Activated T-helper 2 cell treated with anti-CD3 and anti-CD28 coated beads, Interferon-gamma antibody, Interleukin-2, Interleukin-4, amounts not matched to agents 10 μg/mL and 5 μg/mL and 100 μg/mL, durations not matched to agents 14 hours and 24 hours and 36 hours (primary cell): ENCODE results near the gene ADAMTS12. TPM values are rescaled to one million over a fixed set of nuclear protein-coding genes. Genes with fewer than 3 reads are reported as not detected.

Source experiments
- DNase-seq: peaks from one replicate; pipeline ENCODE4 v3.0.0; 2021; ENCODE audit warnings: low spot score
- H3K27ac Mint-ChIP-seq: one replicate; pipeline ENCODE4 v1.8.0; 2021; ENCODE audit warnings: mixed read lengths
- H3K27me3 Mint-ChIP-seq: one replicate; pipeline ENCODE4 v1.8.0; 2021; ENCODE audit warnings: low read depth, mixed read lengths
- H3K36me3 Mint-ChIP-seq: one replicate; pipeline ENCODE4 v1.8.0; 2021; ENCODE audit warnings: low read depth, mixed read lengths
- H3K4me1 Mint-ChIP-seq: one replicate; pipeline ENCODE4 v1.8.0; 2021; ENCODE audit warnings: low read depth, mixed read lengths
- H3K4me3 Mint-ChIP-seq: one replicate; pipeline ENCODE4 v1.8.0; 2021; ENCODE audit warnings: low read depth, mild to moderate bottlenecking, moderate library complexity, mixed read lengths
- H3K9me3 Mint-ChIP-seq: one replicate; pipeline ENCODE4 v1.8.0; 2021; ENCODE audit warnings: mixed read lengths
- intact Hi-C: fragments of 100-400 bp; cut with micrococcal nuclease; formaldehyde crosslinking; loops from one replicate; pipeline ENCODE4 v1.15.1; 2023
- total RNA-seq: library from RNA; stranded (reverse); gene quantifications from 2 replicates; pipeline ENCODE4 v1.2.3, GENCODE V29; 2022

Gene ADAMTS12
- total RNA-seq, 1 donor from 2014 or later, result not detected

- intact Hi-C loops, result no loop called here
- H3K27ac Mint-ChIP-seq, result no peak overlapping the region
- no peak for DNase-seq
- peaks cover 20% of the 10 kb centered on the region for H3K4me1 Mint-ChIP-seq
- H3K4me3 Mint-ChIP-seq, result no peak overlapping the region
- H3K36me3 Mint-ChIP-seq, result no peaks in the 10 kb centered on the region
- no peaks in the 10 kb centered on the region for H3K9me3 Mint-ChIP-seq
- peaks cover 18% of the 10 kb centered on the region for H3K27me3 Mint-ChIP-seq
These were observed 39.0 kb downstream of the ADAMTS12 start for GRCh38 chr5:33852837-33853236.

- H3K27me3 Mint-ChIP-seq, result peaks cover 18% of the 10 kb centered on the region
- DNase-seq, result no peak
- H3K36me3 Mint-ChIP-seq, result no peaks in the 10 kb centered on the region
- intact Hi-C loops, result no loop called here
- H3K4me3 Mint-ChIP-seq, result no peak overlapping the region
- H3K27ac Mint-ChIP-seq, result no peak overlapping the region
- H3K9me3 Mint-ChIP-seq, result no peaks in the 10 kb centered on the region
- H3K4me1 Mint-ChIP-seq, result peaks cover 18% of the 10 kb centered on the region
These were observed 39.5 kb downstream of the ADAMTS12 start for GRCh38 chr5:33852319-33852718.

- intact Hi-C loops, result no loop called here
- Mint-ChIP-seq H3K9me3 (no peaks in the 10 kb centered on the region), H3K27me3 (peaks cover 15% of the 10 kb centered on the region), H3K27ac (no peak overlapping the region), H3K4me3 (no peak overlapping the region), H3K4me1 (peaks cover 12% of the 10 kb centered on the region), H3K36me3 (no peaks in the 10 kb centered on the region)
- peak; percentile 23 for DNase-seq
These were observed 41.6 kb downstream of the ADAMTS12 start for GRCh38 chr5:33850100-33850594.

GRCh38 chr5:33848554-33848953, 43.2 kb downstream of the ADAMTS12 start:
- Mint-ChIP-seq H3K4me1 (peaks cover 12% of the 10 kb centered on the region), H3K36me3 (no peaks in the 10 kb centered on the region), H3K9me3 (peaks cover 4% of the 10 kb centered on the region), H3K4me3 (no peak overlapping the region), H3K27ac (no peak overlapping the region), H3K27me3 (peaks cover 9% of the 10 kb centered on the region)
- no peak for DNase-seq
- intact Hi-C loops, result no loop called here

GRCh38 chr5:33846851-33847250, 44.9 kb downstream of the ADAMTS12 start:
- no peak overlapping the region for H3K27ac Mint-ChIP-seq
- no peaks in the 10 kb centered on the region for H3K36me3 Mint-ChIP-seq
- intact Hi-C loops, result no loop called here
- peaks cover 5% of the 10 kb centered on the region for H3K27me3 Mint-ChIP-seq
- H3K4me1 Mint-ChIP-seq, result peaks cover 14% of the 10 kb centered on the region
- DNase-seq, result no peak
- no peak overlapping the region for H3K4me3 Mint-ChIP-seq
- peaks cover 9% of the 10 kb centered on the region for H3K9me3 Mint-ChIP-seq

GRCh38 chr5:33843579-33843978, 48.2 kb downstream of the ADAMTS12 start:
- intact Hi-C loops, result no loop called here
- Mint-ChIP-seq H3K36me3 (no peaks in the 10 kb centered on the region), H3K9me3 (peaks cover 9% of the 10 kb centered on the region), H3K27ac (no peak overlapping the region), H3K4me3 (no peak overlapping the region), H3K4me1 (peaks cover 19% of the 10 kb centered on the region), H3K27me3 (peaks cover 7% of the 10 kb centered on the region)
- DNase-seq, result no peak

- no peak overlapping the region for H3K27ac Mint-ChIP-seq
- peaks cover 18% of the 10 kb centered on the region for H3K4me1 Mint-ChIP-seq
- H3K36me3 Mint-ChIP-seq, result no peaks in the 10 kb centered on the region
- no peak overlapping the region for H3K4me3 Mint-ChIP-seq
- DNase-seq, result no peak
- peaks cover 9% of the 10 kb centered on the region for H3K9me3 Mint-ChIP-seq
- H3K27me3 Mint-ChIP-seq, result peaks cover 12% of the 10 kb centered on the region
- intact Hi-C loops, result no loop called here
These were observed 49.3 kb downstream of the ADAMTS12 start for GRCh38 chr5:33842456-33842855.

GRCh38 chr5:33841891-33842290, 49.9 kb downstream of the ADAMTS12 start:
- intact Hi-C loops, result no loop called here
- peaks cover 9% of the 10 kb centered on the region for H3K9me3 Mint-ChIP-seq
- H3K4me3 Mint-ChIP-seq, result no peak overlapping the region
- H3K27ac Mint-ChIP-seq, result no peak overlapping the region
- H3K4me1 Mint-ChIP-seq, result peaks cover 18% of the 10 kb centered on the region
- H3K27me3 Mint-ChIP-seq, result peaks cover 12% of the 10 kb centered on the region
- DNase-seq, result no peak
- H3K36me3 Mint-ChIP-seq, result no peaks in the 10 kb centered on the region

GRCh38 chr5:33840927-33841547, 50.8 kb downstream of the ADAMTS12 start:
- Mint-ChIP-seq H3K9me3 (peaks cover 9% of the 10 kb centered on the region), H3K4me1 (peaks cover 18% of the 10 kb centered on the region), H3K4me3 (no peak overlapping the region), H3K27ac (no peak overlapping the region), H3K36me3 (no peaks in the 10 kb centered on the region), H3K27me3 (peaks cover 12% of the 10 kb centered on the region)
- intact Hi-C loops, result no loop called here
- DNase-seq, result peak; percentile 13

- peaks cover 26% of the 10 kb centered on the region for H3K27me3 Mint-ChIP-seq
- H3K36me3 Mint-ChIP-seq, result no peaks in the 10 kb centered on the region
- H3K4me1 Mint-ChIP-seq, result peaks cover 19% of the 10 kb centered on the region
- intact Hi-C loops, result no loop called here
- DNase-seq, result no peak
- H3K27ac Mint-ChIP-seq, result no peak overlapping the region
- H3K9me3 Mint-ChIP-seq, result no peaks in the 10 kb centered on the region
- no peak overlapping the region for H3K4me3 Mint-ChIP-seq
These were observed 54.5 kb downstream of the ADAMTS12 start for GRCh38 chr5:33837301-33837700.

GRCh38 chr5:33834334-33834733, 57.5 kb downstream of the ADAMTS12 start:
- intact Hi-C loops, result no loop called here
- H3K36me3 Mint-ChIP-seq, result no peaks in the 10 kb centered on the region
- peaks cover 28% of the 10 kb centered on the region for H3K27me3 Mint-ChIP-seq
- H3K4me1 Mint-ChIP-seq, result peaks cover 2% of the 10 kb centered on the region
- no peak for DNase-seq
- no peaks in the 10 kb centered on the region for H3K9me3 Mint-ChIP-seq
- H3K4me3 Mint-ChIP-seq, result no peak overlapping the region
- H3K27ac Mint-ChIP-seq, result no peak overlapping the region

- peaks cover 27% of the 10 kb centered on the region for H3K27me3 Mint-ChIP-seq
- no peak overlapping the region for H3K27ac Mint-ChIP-seq
- H3K4me3 Mint-ChIP-seq, result no peak overlapping the region
- H3K4me1 Mint-ChIP-seq, result peaks cover 2% of the 10 kb centered on the region
- DNase-seq, result no peak
- intact Hi-C loops, result no loop called here
- H3K9me3 Mint-ChIP-seq, result no peaks in the 10 kb centered on the region
- H3K36me3 Mint-ChIP-seq, result no peaks in the 10 kb centered on the region
These were observed 58.6 kb downstream of the ADAMTS12 start for GRCh38 chr5:33833237-33833575.

GRCh38 chr5:33832404-33833236, 59.2 kb downstream of the ADAMTS12 start:
- no peak for DNase-seq
- intact Hi-C loops, result no loop called here
- Mint-ChIP-seq H3K36me3 (no peaks in the 10 kb centered on the region), H3K4me3 (no peak overlapping the region), H3K27ac (no peak overlapping the region), H3K4me1 (peaks cover 2% of the 10 kb centered on the region), H3K27me3 (peaks cover 24% of the 10 kb centered on the region), H3K9me3 (no peaks in the 10 kb centered on the region)
